ENCODE results near the gene SSBP1.
"Not testable (repeated sequence)": the region's sequence is repeated elsewhere in the genome, so short reads cannot be mapped to it uniquely, and the experiment has no call there.

The SSBP1 gene

DNA sequence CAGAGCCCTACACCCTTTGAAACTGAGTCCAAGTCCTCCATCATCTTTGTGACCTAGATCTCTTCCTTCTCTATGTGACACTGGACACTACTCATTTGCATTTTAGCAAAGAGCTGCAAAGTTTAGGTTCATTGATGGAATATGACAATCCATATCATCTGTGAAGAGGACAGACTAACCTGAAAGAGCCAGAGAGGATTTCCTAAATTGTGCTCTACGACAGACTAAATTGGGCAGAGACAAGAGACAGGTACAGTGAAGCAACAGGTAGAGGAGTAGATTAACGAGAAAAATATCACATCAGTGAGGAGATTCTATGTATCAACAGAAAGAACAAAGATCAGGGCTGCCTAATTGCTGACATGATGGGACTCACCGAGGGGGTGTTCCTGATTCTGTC lies 25.6 kb downstream of the SSBP1 start, which contains the start of gene TAS2R3:
Gene TAS2R3 (plus strand): TSS at position 301 of the 400 bp plus-strand sequence. CDS start 62 bp downstream, at position 363.
- no peak for DNase-seq
- TF ChIP-seq POLR2A (IDR thresholded peaks at IDR 0.05; ENCODE audit: low read length), result no peak
- TF ChIP-seq GATA1 (IDR thresholded peaks at IDR 0.05; ENCODE audit: low read depth, low read length), result no peak

DNA sequence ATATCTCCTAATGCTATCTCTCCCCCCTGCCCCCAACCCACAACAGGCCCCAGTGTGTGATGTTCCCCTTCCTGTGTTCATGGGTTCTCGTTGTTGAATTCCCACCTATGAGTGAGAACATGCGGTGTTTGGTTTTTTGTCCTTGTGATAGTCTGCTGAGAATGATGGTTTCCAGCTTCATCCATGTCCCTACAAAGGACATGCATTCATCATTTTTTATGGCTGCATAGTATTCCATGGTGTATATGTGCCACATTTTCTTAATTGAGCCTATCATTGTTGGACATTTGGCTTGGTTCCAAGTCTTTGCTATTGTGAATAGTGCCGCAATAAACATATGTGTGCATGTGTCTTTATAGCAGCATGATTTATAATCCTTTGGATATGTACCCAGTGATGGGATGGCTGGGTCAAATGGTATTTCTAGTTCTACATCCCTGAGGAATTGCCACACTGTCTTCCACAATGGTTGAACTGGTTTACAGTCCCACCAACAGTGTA lies 32.0 kb downstream of the SSBP1 start:
- DNase-seq, result not testable (repeated sequence)

DNA sequence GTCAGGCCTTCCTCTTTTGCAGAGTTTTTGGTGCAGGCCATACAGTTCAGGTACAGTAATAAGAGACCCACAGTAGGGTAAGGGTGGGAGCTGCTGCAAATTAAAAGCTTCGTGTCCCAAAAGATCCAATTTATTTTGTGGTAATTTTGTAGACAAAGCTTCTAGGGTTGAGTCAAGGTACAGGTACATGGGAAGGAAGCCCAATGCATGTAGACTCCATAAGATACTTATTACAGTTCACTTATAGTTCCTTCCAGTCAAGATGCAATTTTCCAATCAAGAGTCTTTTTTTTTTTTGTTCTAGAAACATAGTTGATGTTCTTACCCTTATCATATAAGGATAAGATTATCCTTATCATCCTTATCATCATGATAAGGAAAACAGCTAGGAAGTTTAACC lies 38.2 kb downstream of the SSBP1 start, which contains the start of gene TAS2R4:
Gene TAS2R4 (plus strand): TSS at position 301 of the 400 bp plus-strand sequence. CDS start 1,815 bp downstream, outside the sequence.
- no peak for DNase-seq
- TF ChIP-seq POLR2A (IDR thresholded peaks at IDR 0.05; ENCODE audit: low read length) (no peak), GATA1 (IDR thresholded peaks at IDR 0.05; ENCODE audit: low read depth, low read length) (no peak)

DNA sequence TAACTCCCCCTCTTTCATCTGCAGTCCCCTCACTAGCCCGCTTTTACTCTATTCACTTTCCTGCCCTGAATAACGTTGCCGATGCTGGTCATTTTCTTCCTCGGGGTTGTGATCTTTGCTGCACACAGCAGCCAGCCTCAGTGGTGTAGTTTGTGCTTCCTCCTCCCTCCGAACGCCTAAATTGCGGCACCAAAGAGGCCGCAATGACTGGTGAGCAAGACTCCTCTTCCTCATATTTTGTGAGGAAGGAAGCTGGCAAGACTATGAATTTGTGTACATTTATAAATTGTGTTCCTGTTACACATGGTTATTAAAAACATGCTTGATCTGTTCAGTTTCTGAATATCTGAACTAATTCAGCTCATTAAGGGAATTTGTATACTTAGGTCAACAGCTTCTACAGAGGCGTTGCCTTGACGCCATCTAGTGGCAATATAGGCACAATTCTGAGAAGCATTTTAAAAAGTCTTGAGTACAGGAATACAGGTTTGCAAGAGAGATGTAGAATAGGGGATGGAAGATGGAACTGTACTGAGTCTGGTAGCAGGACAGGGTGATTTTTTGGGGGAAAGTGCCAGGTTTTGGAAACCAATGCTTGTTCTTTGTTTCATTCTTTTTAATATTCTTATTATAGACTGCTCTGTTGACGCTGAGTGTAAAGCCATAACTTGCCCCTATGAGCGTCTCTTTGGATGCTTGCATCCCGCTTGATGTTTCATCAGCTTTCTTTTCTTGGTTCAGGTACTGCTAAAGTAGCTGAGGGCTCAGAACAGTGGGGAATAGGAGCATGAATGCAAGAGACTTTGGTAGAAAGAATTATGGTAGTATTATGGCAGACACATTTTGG lies 47.8 kb downstream of the SSBP1 start:
- TF ChIP-seq GATA1 (IDR thresholded peaks at IDR 0.05; ENCODE audit: low read depth, low read length) (no peak), POLR2A (IDR thresholded peaks at IDR 0.05; ENCODE audit: low read length) (no peak)
- DNase-seq, result peak; percentile 57 to 71

DNA sequence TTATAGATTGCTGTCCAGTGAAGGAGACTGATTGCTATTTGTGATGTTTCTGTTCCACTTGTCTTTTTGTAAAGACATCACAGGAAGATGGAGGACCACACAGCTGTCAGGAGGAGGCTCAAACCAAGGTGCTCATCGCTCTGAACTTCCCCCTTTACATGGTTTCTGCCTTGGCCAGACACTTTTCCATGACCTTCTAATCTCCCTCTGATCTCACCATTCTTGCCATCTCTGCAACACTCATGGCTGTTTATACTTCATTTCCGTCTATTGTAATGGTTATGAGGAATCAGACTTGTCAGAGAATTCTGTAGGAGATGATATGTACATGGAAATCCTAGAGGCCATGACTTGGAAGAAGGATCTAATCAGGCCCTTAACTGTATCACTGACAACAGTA lies 50.1 kb downstream of the SSBP1 start:
- TF ChIP-seq GATA1 (IDR thresholded peaks at IDR 0.05; ENCODE audit: low read depth, low read length) (no peak), POLR2A (IDR thresholded peaks at IDR 0.05; ENCODE audit: low read length) (no peak)
- no peak for DNase-seq

DNA sequence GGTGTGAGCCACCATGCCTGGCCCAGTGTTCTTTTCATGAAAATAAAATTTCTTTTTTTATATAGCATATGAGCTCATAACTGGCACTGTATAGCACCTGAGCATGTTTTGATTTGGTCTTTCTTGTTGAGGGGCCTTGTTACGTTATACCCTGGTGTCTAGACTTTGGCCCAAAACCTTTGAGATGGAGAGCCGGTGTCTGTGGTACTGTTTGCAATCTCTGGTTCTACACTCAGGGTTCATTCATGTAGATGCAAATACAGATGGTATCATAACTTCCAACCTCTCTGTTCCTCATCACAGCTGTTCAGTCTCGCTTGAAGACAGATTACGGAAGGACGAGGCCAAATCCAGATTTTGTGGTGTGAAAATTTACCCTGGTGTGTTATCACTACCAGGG lies 51.8 kb downstream of the SSBP1 start, which contains the start of gene TAS2R5:
Gene TAS2R5 (plus strand): TSS at position 301 of the 400 bp plus-strand sequence. CDS start 145 bp downstream, outside the sequence.
- TF ChIP-seq GATA1 (IDR thresholded peaks at IDR 0.05; ENCODE audit: low read depth, low read length) (no peak), POLR2A (IDR thresholded peaks at IDR 0.05; ENCODE audit: low read length) (no peak)
- no peak for DNase-seq

DNA sequence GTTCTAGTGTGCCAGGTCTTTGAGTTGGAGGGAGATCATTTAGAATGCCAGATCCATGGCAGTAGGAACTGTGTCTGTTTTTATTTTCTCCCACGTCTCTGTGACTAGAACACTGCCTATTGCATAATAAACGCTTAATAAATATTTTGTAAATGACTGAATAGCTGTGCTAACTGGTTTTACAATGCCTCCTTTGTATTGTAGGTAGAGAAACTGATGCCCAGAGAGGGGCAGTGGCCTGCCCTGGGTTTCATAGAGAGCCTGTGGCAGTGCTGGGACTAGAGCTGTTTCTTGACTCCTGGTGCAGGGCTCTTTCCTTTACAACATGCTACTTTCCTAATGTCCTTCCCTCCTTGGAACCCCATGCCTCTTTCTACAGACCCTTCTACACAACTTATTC lies 54.4 kb downstream of the SSBP1 start:
- no peak for DNase-seq
- no peak for TF ChIP-seq GATA1 (IDR thresholded peaks at IDR 0.05; ENCODE audit: low read depth, low read length)
- no peak for TF ChIP-seq POLR2A (IDR thresholded peaks at IDR 0.05; ENCODE audit: low read length)
